Spleen (tissue), 11 donors: ENCODE results near the gene LYRM4. TPM values are rescaled to one million over a fixed set of nuclear protein-coding genes. Genes with fewer than 3 reads are reported as not detected.
A peak's percentile ranks its signal among the peaks of the same experiment; 100 is the strongest.

Experiments
- DNase-seq: peaks from one replicate; pipeline ENCODE4 v3.0.0-alpha.2; 2020
- H3K27ac ChIP-seq, 8 donors: fragments of 200-600 bp; sonication (generic) in 7 of 8; 1 replicate in 4 of 8; 2 replicates in 4 of 8; pipeline versions ENCODE4 v1.5.0 to v1.8.0; 2016 to 2021; ENCODE audit warnings: inconsistent platforms in 4 of 8, mild to moderate bottlenecking in 4 of 8, moderate library complexity in 1 of 8
- H3K27me3 ChIP-seq, 7 donors: fragments of 200-600 bp; sonication (generic) in 6 of 7; replicated peaks in 1 of 7; 1 replicate in 4 of 7; 2 replicates in 3 of 7; pipeline versions ENCODE4 v1.5.0 to v1.8.0; 2016 to 2021; ENCODE audit warnings: inconsistent platforms in 3 of 7, mild to moderate bottlenecking in 1 of 7
- H3K36me3 ChIP-seq, 6 donors: fragments of 200-600 bp; sonication (generic) in 5 of 6; 1 replicate in 4 of 6; 2 replicates in 2 of 6; pipeline versions ENCODE4 v1.5.0 to v1.8.0; 2016 to 2021; ENCODE audit warnings: inconsistent platforms in 2 of 6
- H3K4me1 ChIP-seq, 6 donors: fragments of 200-600 bp; sonication (generic) in 5 of 6; 1 replicate in 3 of 6; 2 replicates in 3 of 6; pipeline versions ENCODE4 v1.5.0 to v1.8.0; 2016 to 2021; ENCODE audit warnings: inconsistent platforms in 3 of 6
- H3K4me3 ChIP-seq, 8 donors: fragments of 200-600 bp; sonication (generic) in 7 of 8; 1 replicate in 4 of 8; 2 replicates in 4 of 8; pipeline versions ENCODE4 v1.5.0 to v1.8.0; 2016 to 2021; ENCODE audit warnings: inconsistent platforms in 4 of 8, mild to moderate bottlenecking in 4 of 8, moderate library complexity in 2 of 8
- H3K9me3 ChIP-seq, 8 donors: fragments of 200-600 bp; sonication (generic) in 7 of 8; 1 replicate in 4 of 8; 2 replicates in 4 of 8; pipeline versions ENCODE4 v1.5.0 to v1.8.0; 2016 to 2021; ENCODE audit warnings: inconsistent platforms in 4 of 8
- CTCF ChIP-seq, 11 experiments: fragments of 200-600 bp in 7 of 11; fragments of 450-650 bp in 4 of 11; sonication (generic) in 4 of 11; IDR thresholded peaks in 8 of 11; conservative IDR thresholded peaks in 3 of 11; 1 replicate in 7 of 11; 2 replicates in 4 of 11; pipeline versions ENCODE4 v1.4.0 to v1.8.0; 2016 to 2021; ENCODE audit warnings: antibody characterized with exemption in 11 of 11, inconsistent platforms in 4 of 11, mild to moderate bottlenecking in 1 of 11
- POLR2A ChIP-seq, 3 donors: fragments of 450-650 bp; IDR thresholded peaks; one replicate each; pipeline ENCODE4 v1.5.1; 2017; ENCODE audit warnings: antibody characterized with exemption in 3 of 3, mild to moderate bottlenecking in 1 of 3
- POLR2AphosphoS5 ChIP-seq, 3 donors: sonication (generic); formaldehyde crosslinking; IDR thresholded peaks; one replicate each; pipeline ENCODE4 v1.5.1; 2017; ENCODE audit warnings: antibody characterized with exemption in 3 of 3
- WGBS, 5 donors: extraction: QIAGEN DNeasy Blood & Tissue Kit in 3 of 5; methylation state at CpG; one replicate each; pipeline versions ENCODE4 v1.1.5 to v1.1.7; 2013 to 2018; 5-methylcytosine and 5-hydroxymethylcytosine counted together
- intact Hi-C: fragments of 100-400 bp; cut with DNase I; formaldehyde crosslinking; loops from one replicate; pipeline ENCODE4 v1.15.0; 2023; ENCODE audit warnings: low total_unique reads
- polyA plus RNA-seq, 3 donors: library from polyadenylated mRNA; stranded (reverse); fragments of 200-250 nt; gene quantifications; one replicate each; pipeline ENCODE4 v1.2.1, GENCODE V29; 2013
- total RNA-seq, 7 donors: library from RNA; depleted of rRNA in 3 of 7; stranded (reverse); fragments of >200 nt in 3 of 7; fragmentation: NEBNext Ultra II Directional in 4 of 7; extraction: Animal tissue kit (Norgen Biotek cat#: 25700) in 4 of 7; gene quantifications; one replicate each; pipeline versions ENCODE4 v1.1.0 to v1.2.1, GENCODE V29; 2016 to 2021
- donor health status: healthy with polysubstance abuse.
- donor health status: DM: no; HTN: no; CAD: no; lungs with moderate emphysema.
- donor health status: DM: no; HTN: no; CAD: no.
- donor health status: Bipolar disorder and iron deficiency.
- donor health status: healthy.
- donor health status: DM: no; HTN: no; CAD: no.
- donor health status: DM: yes; HTN: yes; CAD: no.

The LYRM4 gene
- total and polyA plus RNA-seq, 10 donors: 32.1 to 58.1 (median 38.7) TPM

GRCh38 chr6:5087389-5087788 lies 173.4 kb downstream of the LYRM4 start:
- WGBS, 5 donors: 57 to 86% (median 67%) methylated on average over 15 to 19 of the region's 19 CpGs
- peaks cover 10 to 90% (median 54%) of the 10 kb centered on the region in 6 donors for H3K4me1 ChIP-seq
- TF ChIP-seq POLR2AphosphoS5 (IDR thresholded peaks at IDR 0.05) (peak; percentile 11 to 45 (median 43)), CTCF (IDR thresholded peaks at IDR 0.05 in 8 of 11, conservative IDR thresholded peaks at IDR 0.05 in 3 of 11) (no peak)
- no peak for DNase-seq
- H3K9me3 ChIP-seq: no peaks in the 10 kb centered on the region
- H3K27me3 ChIP-seq: peaks cover 0 to 56% (median 28%) of the 10 kb centered on the region in 7 donors
- H3K27ac ChIP-seq: peak overlapping the region in 5 of 8 donors; percentile 3 to 92 (median 85)
- intact Hi-C loops: no loop called here
- no peaks in the 10 kb centered on the region for H3K36me3 ChIP-seq
- H3K4me3 ChIP-seq: peak overlapping the region in 1 of 8 donors; percentile 12

- no peak for DNase-seq
- H3K4me3 ChIP-seq: peak overlapping the region; percentile 30 to 82 (median 57)
- no peaks in the 10 kb centered on the region for H3K9me3 ChIP-seq
- peaks cover 0 to 56% (median 28%) of the 10 kb centered on the region in 7 donors for H3K27me3 ChIP-seq
- 27 to 46% (median 31%) methylated on average over 25 to 56 of the region's 56 CpGs for WGBS, 5 donors
- peak overlapping the region in 5 of 8 donors; percentile 77 to 92 (median 86) for H3K27ac ChIP-seq
- TF ChIP-seq POLR2A (IDR thresholded peaks at IDR 0.05): no peak
- TF ChIP-seq POLR2AphosphoS5 (IDR thresholded peaks at IDR 0.05): peak; percentile 1 to 28 (median 14)
- TF ChIP-seq CTCF (IDR thresholded peaks at IDR 0.05 in 8 of 11, conservative IDR thresholded peaks at IDR 0.05 in 3 of 11): no peak
- H3K4me1 ChIP-seq: peaks cover 10 to 86% (median 55%) of the 10 kb centered on the region in 6 donors
- intact Hi-C loops: no loop called here
- H3K36me3 ChIP-seq: no peaks in the 10 kb centered on the region
Measured at GRCh38 chr6:5086294-5086890, 174.4 kb downstream of the LYRM4 start.

GRCh38 chr6:5085648-5086293 lies 175.0 kb downstream of the LYRM4 start:
- peak; percentile 81 for DNase-seq
- WGBS, 5 donors: 2% methylated on average over 58 to 74 of the region's 74 CpGs; no CpG with 5 or more reads in 1 of the 5 donors
- TF ChIP-seq POLR2AphosphoS5 (IDR thresholded peaks at IDR 0.05): peak in 2 of 3 donors; percentile 51 to 54
- TF ChIP-seq CTCF (IDR thresholded peaks at IDR 0.05 in 8 of 11, conservative IDR thresholded peaks at IDR 0.05 in 3 of 11): no peak
- TF ChIP-seq POLR2A (IDR thresholded peaks at IDR 0.05): no peak
- Histone ChIP-seq H3K27me3 (peaks cover 0 to 56% (median 28%) of the 10 kb centered on the region in 7 donors), H3K4me3 (peak overlapping the region; percentile 30 to 82 (median 57)), H3K9me3 (no peaks in the 10 kb centered on the region), H3K27ac (peak overlapping the region; percentile 77 to 92 (median 86)), H3K4me1 (peaks cover 10 to 80% (median 55%) of the 10 kb centered on the region in 6 donors), H3K36me3 (no peaks in the 10 kb centered on the region)
- intact Hi-C loops: no loop called here
